GM19043 (cell line): Measurements from ENCODE around the gene STBD1.
"Not testable (repeated sequence)": the region's sequence is repeated elsewhere in the genome, so short reads cannot be mapped to it uniquely, and the experiment has no call there.

ENCODE experiments used
- ATAC-seq: cut with Tn5 transposase; IDR thresholded peaks from one replicate; pipeline ENCODE4 v1.9.1; 2021; ENCODE audit warnings: low read depth; ENCODE audit not compliant: unreplicated experiment

The STBD1 gene

GRCh38 chr4:76315267-76315918 is 8.9 kb downstream of the STBD1 start:
- no peak for ATAC-seq

GRCh38 chr4:76316131-76316530 is 9.6 kb downstream of the STBD1 start:
- no peak for ATAC-seq

- no peak for ATAC-seq
Measured at GRCh38 chr4:76322236-76322635, 15.7 kb downstream of the STBD1 start.

- no peak for ATAC-seq
Measured at GRCh38 chr4:76325072-76325471, 18.5 kb downstream of the STBD1 start.

GRCh38 chr4:76326515-76326914 is 20.0 kb downstream of the STBD1 start:
- no peak for ATAC-seq

- ATAC-seq: no peak
Measured at GRCh38 chr4:76334885-76335284, 28.4 kb downstream of the STBD1 start.

- no peak for ATAC-seq
Measured at GRCh38 chr4:76339364-76339763, 32.8 kb downstream of the STBD1 start.

- ATAC-seq: no peak
Measured at GRCh38 chr4:76341063-76341462, 34.5 kb downstream of the STBD1 start.

- ATAC-seq: no peak
Measured at GRCh38 chr4:76342191-76342590, 35.7 kb downstream of the STBD1 start.

- no peak for ATAC-seq
Measured at GRCh38 chr4:76342803-76343202, 36.3 kb downstream of the STBD1 start.

- ATAC-seq: no peak
Measured at GRCh38 chr4:76354517-76355473, 48.3 kb downstream of the STBD1 start.

- ATAC-seq: no peak
Measured at GRCh38 chr4:76357981-76358380, 51.4 kb downstream of the STBD1 start.

- ATAC-seq: not testable (repeated sequence)
Measured at GRCh38 chr4:76359881-76360466, 53.4 kb downstream of the STBD1 start.
